ENCODE results near the gene RPL7A. TPM values are rescaled to one million over a fixed set of nuclear protein-coding genes. Genes with fewer than 3 reads are reported as not detected.
A peak's percentile ranks its signal among the peaks of the same experiment; 100 is the strongest.
"Not testable (repeated sequence)": the region's sequence is repeated elsewhere in the genome, so short reads cannot be mapped to it uniquely, and the experiment has no call there.

Gene RPL7A
- total RNA-seq, 1 donor from 2014 or later = 2,339 TPM

- Histone ChIP-seq H3K27me3 (ENCODE audit: control insufficient read depth, insufficient read depth, low read length) (peaks cover 5% of the 10 kb centered on the region), H3K4me3 (ENCODE audit: low read depth, low read length) (no peak overlapping the region), H3K36me3 (ENCODE audit: control insufficient read depth, insufficient read depth, low read length) (no peaks in the 10 kb centered on the region)
- no peak for TF ChIP-seq CTCF (IDR thresholded peaks at IDR 0.05; ENCODE audit: insufficient read depth, low read length, poor library complexity, severe bottlenecking)
- no peak for DNase-seq (ENCODE audit: low read depth)
Observed at GRCh38 chr9:133323991-133324703, 23.9 kb upstream of the RPL7A start.

GRCh38 chr9:133327021-133327420 lies 21.0 kb upstream of the RPL7A start:
- H3K4me3 ChIP-seq (ENCODE audit: low read depth, low read length); H3K27me3 ChIP-seq (ENCODE audit: control insufficient read depth, insufficient read depth, low read length); DNase-seq (ENCODE audit: low read depth); H3K36me3 ChIP-seq (ENCODE audit: control insufficient read depth, insufficient read depth, low read length): not testable (repeated sequence)

- no peak for TF ChIP-seq CTCF (IDR thresholded peaks at IDR 0.05; ENCODE audit: insufficient read depth, low read length, poor library complexity, severe bottlenecking)
- H3K36me3 ChIP-seq (ENCODE audit: control insufficient read depth, insufficient read depth, low read length) = peaks cover 5% of the 10 kb centered on the region
- peaks cover 3% of the 10 kb centered on the region for H3K27me3 ChIP-seq (ENCODE audit: control insufficient read depth, insufficient read depth, low read length)
- H3K4me3 ChIP-seq (ENCODE audit: low read depth, low read length) = no peak overlapping the region
- no peak for DNase-seq (ENCODE audit: low read depth)
Observed at GRCh38 chr9:133327834-133328484, 20.1 kb upstream of the RPL7A start.

GRCh38 chr9:133329306-133330156 lies 18.5 kb upstream of the RPL7A start:
- peaks cover 11% of the 10 kb centered on the region for H3K36me3 ChIP-seq (ENCODE audit: control insufficient read depth, insufficient read depth, low read length)
- not testable (repeated sequence) for H3K4me3 ChIP-seq (ENCODE audit: low read depth, low read length); H3K27me3 ChIP-seq (ENCODE audit: control insufficient read depth, insufficient read depth, low read length); DNase-seq (ENCODE audit: low read depth)
- peak; percentile 50 for TF ChIP-seq CTCF (IDR thresholded peaks at IDR 0.05; ENCODE audit: insufficient read depth, low read length, poor library complexity, severe bottlenecking)

- Histone ChIP-seq H3K27me3 (ENCODE audit: control insufficient read depth, insufficient read depth, low read length) (no peaks in the 10 kb centered on the region), H3K36me3 (ENCODE audit: control insufficient read depth, insufficient read depth, low read length) (peaks cover 11% of the 10 kb centered on the region), H3K4me3 (ENCODE audit: low read depth, low read length) (no peak overlapping the region)
- TF ChIP-seq CTCF (IDR thresholded peaks at IDR 0.05; ENCODE audit: insufficient read depth, low read length, poor library complexity, severe bottlenecking) = no peak
- no peak for DNase-seq (ENCODE audit: low read depth)
Observed at GRCh38 chr9:133331221-133331620, 16.8 kb upstream of the RPL7A start.
